Measurements from ENCODE around the gene RNF17.

DNA sequence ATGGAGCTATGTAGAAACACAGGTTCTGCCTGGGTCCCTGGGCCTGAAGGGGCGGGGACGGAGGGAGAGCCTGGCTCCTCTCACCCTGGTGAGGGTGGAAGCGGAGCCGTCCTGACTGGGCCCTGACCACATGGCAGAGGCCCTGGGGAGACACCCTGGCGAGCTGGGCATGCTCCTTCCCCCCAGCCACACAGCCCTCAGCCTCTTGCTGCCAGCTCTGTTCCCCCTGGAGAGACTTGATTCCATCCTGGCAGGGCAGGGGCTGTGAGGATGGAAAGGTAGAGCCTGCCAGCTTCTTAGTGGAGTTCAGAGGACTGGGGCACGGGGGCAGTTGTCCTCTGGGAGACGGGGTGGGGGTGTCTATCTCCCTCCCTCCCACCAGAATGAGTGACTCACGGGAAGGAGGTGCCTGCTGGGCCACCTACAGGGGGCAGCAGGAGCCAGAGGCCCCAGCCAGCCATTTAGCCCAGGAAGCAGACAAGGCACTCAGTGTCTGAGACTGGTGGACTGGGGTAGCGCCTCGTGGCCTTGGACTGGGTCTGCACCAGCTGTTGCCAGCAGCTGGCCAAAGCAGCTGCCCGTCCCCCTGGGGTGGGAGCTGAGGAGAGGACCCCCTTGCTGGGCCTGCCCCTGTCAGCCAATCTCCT is 22.8 kb upstream of the RNF17 start:
- TF ChIP-seq, protein P1, sequence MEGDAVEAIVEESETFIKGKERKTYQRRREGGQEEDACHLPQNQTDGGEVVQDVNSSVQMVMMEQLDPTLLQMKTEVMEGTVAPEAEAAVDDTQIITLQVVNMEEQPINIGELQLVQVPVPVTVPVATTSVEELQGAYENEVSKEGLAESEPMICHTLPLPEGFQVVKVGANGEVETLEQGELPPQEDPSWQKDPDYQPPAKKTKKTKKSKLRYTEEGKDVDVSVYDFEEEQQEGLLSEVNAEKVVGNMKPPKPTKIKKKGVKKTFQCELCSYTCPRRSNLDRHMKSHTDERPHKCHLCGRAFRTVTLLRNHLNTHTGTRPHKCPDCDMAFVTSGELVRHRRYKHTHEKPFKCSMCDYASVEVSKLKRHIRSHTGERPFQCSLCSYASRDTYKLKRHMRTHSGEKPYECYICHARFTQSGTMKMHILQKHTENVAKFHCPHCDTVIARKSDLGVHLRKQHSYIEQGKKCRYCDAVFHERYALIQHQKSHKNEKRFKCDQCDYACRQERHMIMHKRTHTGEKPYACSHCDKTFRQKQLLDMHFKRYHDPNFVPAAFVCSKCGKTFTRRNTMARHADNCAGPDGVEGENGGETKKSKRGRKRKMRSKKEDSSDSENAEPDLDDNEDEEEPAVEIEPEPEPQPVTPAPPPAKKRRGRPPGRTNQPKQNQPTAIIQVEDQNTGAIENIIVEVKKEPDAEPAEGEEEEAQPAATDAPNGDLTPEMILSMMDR (IDR thresholded peaks at IDR 0.05; ENCODE audit: insufficient read depth, low read depth, low read length) = no peak
- TF ChIP-seq EZH2 (IDR thresholded peaks at IDR 0.05; ENCODE audit: insufficient read depth, low read length) = no peak

Measured in astrocyte (in vitro differentiated cells and primary cell).